Motor neuron (in vitro differentiated cells): ENCODE measurements around the gene INO80. TPM values are rescaled to one million over a fixed set of nuclear protein-coding genes. Genes with fewer than 3 reads are reported as not detected.

Experiments
- ATAC-seq, 8 experiments: fragments of 200-7000 bp; cut with Tn5 transposase; replicated peaks in 6 of 8; 2 replicates each; pipeline ENCODE4 v1.8.0; 2021; ENCODE audit warnings: mild to moderate bottlenecking in 8 of 8, moderate library complexity in 8 of 8
- H3K27ac ChIP-seq, 2 donors: fragments of 250-450 bp; sonication (Bioruptor Pico); 2 replicates each; pipeline ENCODE4 v1.9.0; 2021; ENCODE audit warnings: antibody characterized with exemption in 2 of 2, mild to moderate bottlenecking in 2 of 2, moderate library complexity in 1 of 2
- H3K4me1 ChIP-seq, 2 donors: fragments of 250-450 bp; sonication (Bioruptor Pico); replicated peaks in 1 of 2; 2 replicates each; pipeline ENCODE4 v1.6.1; 2021; ENCODE audit warnings: antibody characterized with exemption in 2 of 2, mild to moderate bottlenecking in 2 of 2, moderate library complexity in 1 of 2
- H3K4me3 ChIP-seq, 5 donors: fragments of 250-450 bp; sonication (Bioruptor Pico); 2 replicates each; pipeline ENCODE4 v1.9.0; 2021; ENCODE audit warnings: antibody characterized with exemption in 5 of 5, mild to moderate bottlenecking in 5 of 5, moderate library complexity in 4 of 5
- WGBS, 10 experiments: fragments of 450-650 bp; shearing (Covaris generic); methylation state at CpG; one replicate each; pipeline ENCODE4 v1.0.0; 2022; 5-methylcytosine and 5-hydroxymethylcytosine counted together
- in situ Hi-C, 9 experiments: fragments of 400-800 bp; cut with MboI; loops; one replicate each; pipeline ENCODE4 v1.15.0; 2021; ENCODE audit warnings: low sequenced_read_pairs in 9 of 9, low pct_unique_long_range_greater_than_20kb in 2 of 9; ENCODE audit not compliant: unreplicated experiment in 9 of 9
- total RNA-seq, 8 experiments: library from RNA; unstranded; fragments of 300-600 nt; gene quantifications; 2 replicates each; pipeline versions ENCODE4 v1.2.3 to v1.2.4, GENCODE V29; 2022

Gene INO80
- total RNA-seq, 8 experiments from 2014 or later: 8.0 to 25.8 (median 11.9) TPM

GRCh38 chr15:41001524-41002214 lies 114.4 kb downstream of the INO80 start:
- no peaks in the 10 kb centered on the region for H3K4me1 ChIP-seq
- no peak overlapping the region for H3K4me3 ChIP-seq
- 20 to 100% (median 77%) methylated on average over 1 to 4 of the region's 5 CpGs for WGBS, 10 experiments
- peak in 3 of 8 experiments; percentile 39 to 91 (median 90) for ATAC-seq
- no peak overlapping the region for H3K27ac ChIP-seq
- in situ Hi-C loops: loop anchor here in 1 of 9 experiments (25.0 kb wide), 1 partner anchor 89 kb away; no protein-coding TSS in a partner anchor

- in situ Hi-C loops: no loop called here
- peak in 1 of 8 experiments; percentile 28 for ATAC-seq
- H3K27ac ChIP-seq: no peak overlapping the region
- WGBS, 10 experiments: 72 to 100% (median 93%) methylated on average over 2 to 4 of the region's 4 CpGs; no CpG with 5 or more reads in 1 of the 10 experiments
- H3K4me1 ChIP-seq: no peaks in the 10 kb centered on the region
- H3K4me3 ChIP-seq: no peak overlapping the region
These were observed 116.9 kb downstream of the INO80 start for GRCh38 chr15:40999190-40999589.

GRCh38 chr15:40995656-40996055 lies 120.4 kb downstream of the INO80 start:
- Histone ChIP-seq H3K4me3 (no peak overlapping the region), H3K27ac (no peak overlapping the region), H3K4me1 (peaks cover 0 to 4% of the 10 kb centered on the region in 2 donors)
- ATAC-seq: no peak
- WGBS, 10 experiments: 100% methylated on average over 1 to 3 of the region's 3 CpGs; no CpG with 5 or more reads in 7 of the 10 experiments
- in situ Hi-C loops: no loop called here

- no peak overlapping the region for H3K4me3 ChIP-seq
- WGBS, 10 experiments: 61 to 100% (median 90%) methylated on average over 1 to 5 of the region's 5 CpGs; no CpG with 5 or more reads in 1 of the 10 experiments
- in situ Hi-C loops: no loop called here
- no peak for ATAC-seq
- peaks cover 0 to 4% of the 10 kb centered on the region in 2 donors for H3K4me1 ChIP-seq
- H3K27ac ChIP-seq: no peak overlapping the region
These were observed 123.3 kb downstream of the INO80 start for GRCh38 chr15:40992825-40993224.

- H3K27ac ChIP-seq: no peak overlapping the region
- peak in 6 of 8 experiments; percentile 35 to 86 (median 54) for ATAC-seq
- H3K4me3 ChIP-seq: no peak overlapping the region
- H3K4me1 ChIP-seq: peaks cover 0 to 4% of the 10 kb centered on the region in 2 donors
- WGBS, 10 experiments: 0 to 100% (median 33%) methylated on average over 1 of the region's 1 CpG; no CpG with 5 or more reads in 1 of the 10 experiments
- in situ Hi-C loops: no loop called here
These were observed 123.8 kb downstream of the INO80 start for GRCh38 chr15:40992241-40992741.

GRCh38 chr15:40991355-40991754 lies 124.7 kb downstream of the INO80 start:
- in situ Hi-C loops: no loop called here
- 88 to 100% (median 100%) methylated on average over 1 to 3 of the region's 3 CpGs; no CpG with 5 or more reads in 2 of the 10 experiments for WGBS, 10 experiments
- peaks cover 0 to 4% of the 10 kb centered on the region in 2 donors for H3K4me1 ChIP-seq
- no peak overlapping the region for H3K4me3 ChIP-seq
- H3K27ac ChIP-seq: no peak overlapping the region
- peak in 1 of 8 experiments; percentile 9 for ATAC-seq

GRCh38 chr15:40990789-40991188 lies 125.3 kb downstream of the INO80 start:
- no peak overlapping the region for H3K27ac ChIP-seq
- peak in 3 of 8 experiments; percentile 63 to 78 (median 77) for ATAC-seq

GRCh38 chr15:40990080-40990479 lies 126.0 kb downstream of the INO80 start:
- ATAC-seq: no peak
- H3K4me3 ChIP-seq: no peak overlapping the region
- H3K4me1 ChIP-seq: peaks cover 0 to 4% of the 10 kb centered on the region in 2 donors
- in situ Hi-C loops: no loop called here
- H3K27ac ChIP-seq: no peak overlapping the region

More at GRCh38 chr15:40990789-40991188, 125.3 kb downstream of the INO80 start:
- 0 to 10% (median 0%) methylated on average over 1 of the region's 1 CpG; no CpG with 5 or more reads in 4 of the 10 experiments for WGBS, 10 experiments
- in situ Hi-C loops: no loop called here
- Histone ChIP-seq H3K4me3 (no peak overlapping the region), H3K4me1 (peaks cover 0 to 4% of the 10 kb centered on the region in 2 donors)

GRCh38 chr15:40988156-40988555 lies 127.9 kb downstream of the INO80 start:
- in situ Hi-C loops: no loop called here
- Histone ChIP-seq H3K4me1 (peaks cover 0 to 4% of the 10 kb centered on the region in 2 donors), H3K27ac (no peak overlapping the region), H3K4me3 (no peak overlapping the region)
- WGBS, 10 experiments: 80 to 97% (median 93%) methylated on average over 1 to 4 of the region's 4 CpGs; no CpG with 5 or more reads in 1 of the 10 experiments
- ATAC-seq: no peak

- in situ Hi-C loops: no loop called here
- Histone ChIP-seq H3K27ac (no peak overlapping the region), H3K4me1 (no peaks in the 10 kb centered on the region), H3K4me3 (no peak overlapping the region)
- no peak for ATAC-seq
- WGBS, 10 experiments: 87 to 100% (median 96%) methylated on average over 1 to 6 of the region's 7 CpGs; no CpG with 5 or more reads in 2 of the 10 experiments
These were observed 129.3 kb downstream of the INO80 start for GRCh38 chr15:40986820-40987219.

GRCh38 chr15:40985541-40986330 lies 130.3 kb downstream of the INO80 start:
- H3K4me1 ChIP-seq: no peaks in the 10 kb centered on the region
- in situ Hi-C loops: no loop called here
- no peak overlapping the region for H3K27ac ChIP-seq
- whole genome bisulfite sequencing, 10 experiments: 50 to 100% (median 100%) methylated on average over 1 to 4 of the region's 6 CpGs
- H3K4me3 ChIP-seq: no peak overlapping the region
- no peak for ATAC-seq

GRCh38 chr15:40984964-40985363 lies 131.1 kb downstream of the INO80 start:
- 66 to 100% (median 98%) methylated on average over 1 to 3 of the region's 4 CpGs; no CpG with 5 or more reads in 2 of the 10 experiments for WGBS, 10 experiments
- peak in 1 of 8 experiments; percentile 47 for ATAC-seq

GRCh38 chr15:40984406-40984805 lies 131.7 kb downstream of the INO80 start:
- ATAC-seq: no peak
- in situ Hi-C loops: no loop called here
- WGBS, 10 experiments: 90 to 100% (median 94%) methylated on average over 2 to 5 of the region's 5 CpGs; no CpG with 5 or more reads in 2 of the 10 experiments
- no peak overlapping the region for H3K27ac ChIP-seq
- H3K4me3 ChIP-seq: no peak overlapping the region
- H3K4me1 ChIP-seq: no peaks in the 10 kb centered on the region

More at GRCh38 chr15:40984964-40985363, 131.1 kb downstream of the INO80 start:
- no peak overlapping the region for H3K4me3 ChIP-seq
- no peak overlapping the region for H3K27ac ChIP-seq
- H3K4me1 ChIP-seq: no peaks in the 10 kb centered on the region
- in situ Hi-C loops: no loop called here
